Endothelial cell of coronary artery (primary cell): ENCODE results near the gene PCSK5. TPM values are rescaled to one million over a fixed set of nuclear protein-coding genes. Genes with fewer than 3 reads are reported as not detected.

Source experiments
- total RNA-seq: library from RNA; depleted of rRNA; stranded (reverse); fragments of >200 nt; gene quantifications from 2 replicates; pipeline ENCODE4 v1.2.3, GENCODE V29; 2014

PCSK5 gene
- total RNA-seq = 10.7 and 15.2 TPM in 2 replicates

GRCh38 chr9:75890472-75891276 lies at the start of gene PCSK5:
PCSK5 (plus strand) TSS chr9:75890673; CDS start chr9:75891182, 509 bp downstream.

DNA sequence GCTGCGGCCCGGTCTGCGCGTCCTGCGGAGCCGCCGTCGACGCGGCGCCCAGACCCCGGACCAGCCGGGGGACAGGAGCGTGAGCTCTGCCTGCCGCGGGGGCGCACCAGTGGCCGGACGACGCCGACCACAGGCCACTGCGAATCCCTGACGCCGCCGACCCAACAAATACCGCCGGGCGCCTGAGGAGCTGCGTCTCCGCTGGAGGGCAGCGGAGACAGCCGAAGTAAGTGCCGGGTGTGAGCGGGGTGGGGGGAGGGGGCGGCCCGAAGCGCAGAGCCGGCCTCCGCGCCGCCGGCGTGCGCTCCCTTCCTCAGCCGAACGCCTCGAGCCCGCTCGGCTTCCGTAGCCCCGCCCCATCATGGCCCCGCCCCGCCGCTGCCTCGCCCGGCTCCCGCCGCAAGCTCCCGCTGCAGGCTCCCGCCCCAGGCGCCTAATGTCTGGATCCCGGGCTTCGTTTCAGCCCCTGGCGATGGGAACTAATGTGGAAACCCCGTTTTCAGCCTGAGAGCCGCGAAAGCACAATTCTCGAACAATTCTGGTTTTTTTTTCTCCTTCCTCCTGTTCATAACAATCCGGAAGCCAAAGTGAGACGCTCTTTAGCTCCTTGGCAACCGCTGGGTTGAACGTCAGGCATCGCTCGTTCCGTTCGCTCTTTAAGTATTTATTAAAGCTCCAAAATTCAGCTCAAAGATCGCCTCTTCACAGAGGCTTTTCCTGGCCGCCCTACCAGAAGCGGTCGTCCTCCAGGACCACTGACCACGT lies 503.9 kb downstream of the PCSK5 start, which contains the start of gene RFK:
Gene RFK, minus strand, starts transcription at position 232 of the 765 bp plus-strand sequence. CDS start 255 bp downstream, outside the sequence.

